ENCODE measurements around the gene RBM48.

DNA sequence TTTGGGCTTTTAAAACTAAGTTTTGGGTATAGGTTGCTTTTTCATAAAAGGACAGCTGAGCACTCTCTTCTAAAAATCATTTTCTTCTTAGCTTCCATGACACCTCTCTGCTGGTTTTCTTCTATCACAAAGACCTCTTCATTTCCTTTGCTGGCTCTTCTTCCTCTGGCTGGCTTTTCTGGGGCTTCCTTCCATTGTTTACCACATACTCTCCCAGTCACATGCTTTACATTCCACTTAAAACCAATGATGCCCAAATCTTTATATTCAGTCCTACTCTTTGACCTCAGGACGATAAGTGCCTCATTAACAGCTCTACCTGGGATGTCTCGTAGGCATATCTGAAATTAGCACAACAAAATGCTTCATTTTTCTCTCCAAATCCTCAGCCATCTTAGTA is 34.8 kb downstream of the RBM48 start:
- no peak for TF ChIP-seq MAFK (conservative IDR thresholded peaks at IDR 0.05 in 1 of 2, IDR thresholded peaks at IDR 0.05 in 1 of 2; ENCODE audit: low read length in 2 of 2)
- TF ChIP-seq ZNF639 (CRISPR knock-in tag; conservative IDR thresholded peaks at IDR 0.05) = no peak
- TF ChIP-seq, protein P1, sequence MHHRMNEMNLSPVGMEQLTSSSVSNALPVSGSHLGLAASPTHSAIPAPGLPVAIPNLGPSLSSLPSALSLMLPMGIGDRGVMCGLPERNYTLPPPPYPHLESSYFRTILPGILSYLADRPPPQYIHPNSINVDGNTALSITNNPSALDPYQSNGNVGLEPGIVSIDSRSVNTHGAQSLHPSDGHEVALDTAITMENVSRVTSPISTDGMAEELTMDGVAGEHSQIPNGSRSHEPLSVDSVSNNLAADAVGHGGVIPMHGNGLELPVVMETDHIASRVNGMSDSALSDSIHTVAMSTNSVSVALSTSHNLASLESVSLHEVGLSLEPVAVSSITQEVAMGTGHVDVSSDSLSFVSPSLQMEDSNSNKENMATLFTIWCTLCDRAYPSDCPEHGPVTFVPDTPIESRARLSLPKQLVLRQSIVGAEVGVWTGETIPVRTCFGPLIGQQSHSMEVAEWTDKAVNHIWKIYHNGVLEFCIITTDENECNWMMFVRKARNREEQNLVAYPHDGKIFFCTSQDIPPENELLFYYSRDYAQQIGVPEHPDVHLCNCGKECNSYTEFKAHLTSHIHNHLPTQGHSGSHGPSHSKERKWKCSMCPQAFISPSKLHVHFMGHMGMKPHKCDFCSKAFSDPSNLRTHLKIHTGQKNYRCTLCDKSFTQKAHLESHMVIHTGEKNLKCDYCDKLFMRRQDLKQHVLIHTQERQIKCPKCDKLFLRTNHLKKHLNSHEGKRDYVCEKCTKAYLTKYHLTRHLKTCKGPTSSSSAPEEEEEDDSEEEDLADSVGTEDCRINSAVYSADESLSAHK (CRISPR knock-in tag; IDR thresholded peaks at IDR 0.05; ENCODE audit: borderline replicate concordance) = no peak
- TF ChIP-seq, protein P2, sequence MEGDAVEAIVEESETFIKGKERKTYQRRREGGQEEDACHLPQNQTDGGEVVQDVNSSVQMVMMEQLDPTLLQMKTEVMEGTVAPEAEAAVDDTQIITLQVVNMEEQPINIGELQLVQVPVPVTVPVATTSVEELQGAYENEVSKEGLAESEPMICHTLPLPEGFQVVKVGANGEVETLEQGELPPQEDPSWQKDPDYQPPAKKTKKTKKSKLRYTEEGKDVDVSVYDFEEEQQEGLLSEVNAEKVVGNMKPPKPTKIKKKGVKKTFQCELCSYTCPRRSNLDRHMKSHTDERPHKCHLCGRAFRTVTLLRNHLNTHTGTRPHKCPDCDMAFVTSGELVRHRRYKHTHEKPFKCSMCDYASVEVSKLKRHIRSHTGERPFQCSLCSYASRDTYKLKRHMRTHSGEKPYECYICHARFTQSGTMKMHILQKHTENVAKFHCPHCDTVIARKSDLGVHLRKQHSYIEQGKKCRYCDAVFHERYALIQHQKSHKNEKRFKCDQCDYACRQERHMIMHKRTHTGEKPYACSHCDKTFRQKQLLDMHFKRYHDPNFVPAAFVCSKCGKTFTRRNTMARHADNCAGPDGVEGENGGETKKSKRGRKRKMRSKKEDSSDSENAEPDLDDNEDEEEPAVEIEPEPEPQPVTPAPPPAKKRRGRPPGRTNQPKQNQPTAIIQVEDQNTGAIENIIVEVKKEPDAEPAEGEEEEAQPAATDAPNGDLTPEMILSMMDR (CRISPR knock-in tag; IDR thresholded peaks at IDR 0.05) = no peak
- TF ChIP-seq ZNF670 (CRISPR knock-in tag; IDR thresholded peaks at IDR 0.05; ENCODE audit: borderline replicate concordance) = no peak
- no peak for TF ChIP-seq POLR2AphosphoS5 (IDR thresholded peaks at IDR 0.05; ENCODE audit: low read depth, low read length)
- TF ChIP-seq SP2 (CRISPR knock-in tag; IDR thresholded peaks at IDR 0.05) = no peak
- TF ChIP-seq, protein P3, sequence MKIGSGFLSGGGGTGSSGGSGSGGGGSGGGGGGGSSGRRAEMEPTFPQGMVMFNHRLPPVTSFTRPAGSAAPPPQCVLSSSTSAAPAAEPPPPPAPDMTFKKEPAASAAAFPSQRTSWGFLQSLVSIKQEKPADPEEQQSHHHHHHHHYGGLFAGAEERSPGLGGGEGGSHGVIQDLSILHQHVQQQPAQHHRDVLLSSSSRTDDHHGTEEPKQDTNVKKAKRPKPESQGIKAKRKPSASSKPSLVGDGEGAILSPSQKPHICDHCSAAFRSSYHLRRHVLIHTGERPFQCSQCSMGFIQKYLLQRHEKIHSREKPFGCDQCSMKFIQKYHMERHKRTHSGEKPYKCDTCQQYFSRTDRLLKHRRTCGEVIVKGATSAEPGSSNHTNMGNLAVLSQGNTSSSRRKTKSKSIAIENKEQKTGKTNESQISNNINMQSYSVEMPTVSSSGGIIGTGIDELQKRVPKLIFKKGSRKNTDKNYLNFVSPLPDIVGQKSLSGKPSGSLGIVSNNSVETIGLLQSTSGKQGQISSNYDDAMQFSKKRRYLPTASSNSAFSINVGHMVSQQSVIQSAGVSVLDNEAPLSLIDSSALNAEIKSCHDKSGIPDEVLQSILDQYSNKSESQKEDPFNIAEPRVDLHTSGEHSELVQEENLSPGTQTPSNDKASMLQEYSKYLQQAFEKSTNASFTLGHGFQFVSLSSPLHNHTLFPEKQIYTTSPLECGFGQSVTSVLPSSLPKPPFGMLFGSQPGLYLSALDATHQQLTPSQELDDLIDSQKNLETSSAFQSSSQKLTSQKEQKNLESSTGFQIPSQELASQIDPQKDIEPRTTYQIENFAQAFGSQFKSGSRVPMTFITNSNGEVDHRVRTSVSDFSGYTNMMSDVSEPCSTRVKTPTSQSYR (CRISPR knock-in tag; IDR thresholded peaks at IDR 0.05; ENCODE audit: borderline replicate concordance) = no peak
- no peak for TF ChIP-seq NR1H2 (CRISPR knock-in tag; IDR thresholded peaks at IDR 0.05; ENCODE audit: borderline replicate concordance, low read depth)
